ENCODE measurements around the gene CDH24.

The CDH24 gene

GRCh38 chr14:23069413-23069806, 12.1 kb upstream of the CDH24 start:
- H3K4me1 ChIP-seq (ENCODE audit: control insufficient read depth, insufficient read depth, low read length): peaks cover 37% of the 10 kb centered on the region
- H3K4me3 ChIP-seq (ENCODE audit: low read length): peak overlapping the region; percentile 37
- peak overlapping the region; percentile 71 for H3K4me2 ChIP-seq (ENCODE audit: low read length)
- H3K36me3 ChIP-seq (ENCODE audit: insufficient read depth, low read length): peaks cover 58% of the 10 kb centered on the region
- no peaks in the 10 kb centered on the region for H3K27me3 ChIP-seq (ENCODE audit: control insufficient read depth, insufficient read depth, low read length)
- H3K9ac ChIP-seq (ENCODE audit: low read depth, low read length): no peak overlapping the region
- no peaks in the 10 kb centered on the region for H3K9me3 ChIP-seq (replicated peaks; ENCODE audit: low read length)

- Histone ChIP-seq H3K4me1 (ENCODE audit: control insufficient read depth, insufficient read depth, low read length) (peaks cover 37% of the 10 kb centered on the region), H3K27me3 (ENCODE audit: control insufficient read depth, insufficient read depth, low read length) (no peaks in the 10 kb centered on the region), H3K36me3 (ENCODE audit: insufficient read depth, low read length) (peaks cover 58% of the 10 kb centered on the region), H3K4me3 (ENCODE audit: low read length) (no peak overlapping the region), H3K4me2 (ENCODE audit: low read length) (peak overlapping the region; percentile 71), H3K9ac (ENCODE audit: low read depth, low read length) (no peak overlapping the region), H3K9me3 (replicated peaks; ENCODE audit: low read length) (no peaks in the 10 kb centered on the region)
These were observed 11.6 kb upstream of the CDH24 start for GRCh38 chr14:23068789-23069412.

GRCh38 chr14:23067847-23068788, 10.8 kb upstream of the CDH24 start:
- Histone ChIP-seq H3K9ac (ENCODE audit: low read depth, low read length) (no peak overlapping the region), H3K4me2 (ENCODE audit: low read length) (peak overlapping the region; percentile 69), H3K4me1 (ENCODE audit: control insufficient read depth, insufficient read depth, low read length) (peaks cover 37% of the 10 kb centered on the region), H3K36me3 (ENCODE audit: insufficient read depth, low read length) (peaks cover 62% of the 10 kb centered on the region), H3K4me3 (ENCODE audit: low read length) (no peak overlapping the region), H3K9me3 (replicated peaks; ENCODE audit: low read length) (no peaks in the 10 kb centered on the region), H3K27me3 (ENCODE audit: control insufficient read depth, insufficient read depth, low read length) (no peaks in the 10 kb centered on the region)

- Histone ChIP-seq H3K9ac (ENCODE audit: low read depth, low read length) (no peak overlapping the region), H3K4me1 (ENCODE audit: control insufficient read depth, insufficient read depth, low read length) (peaks cover 44% of the 10 kb centered on the region), H3K4me2 (ENCODE audit: low read length) (no peak overlapping the region), H3K36me3 (ENCODE audit: insufficient read depth, low read length) (peaks cover 62% of the 10 kb centered on the region), H3K27me3 (ENCODE audit: control insufficient read depth, insufficient read depth, low read length) (no peaks in the 10 kb centered on the region), H3K9me3 (replicated peaks; ENCODE audit: low read length) (no peaks in the 10 kb centered on the region), H3K4me3 (ENCODE audit: low read length) (no peak overlapping the region)
These were observed 9.8 kb upstream of the CDH24 start for GRCh38 chr14:23066855-23067744.

GRCh38 chr14:23066368-23066767, 9.0 kb upstream of the CDH24 start:
- peak overlapping the region; percentile 8 for H3K4me2 ChIP-seq (ENCODE audit: low read length)
- no peak overlapping the region for H3K9ac ChIP-seq (ENCODE audit: low read depth, low read length)
- no peak overlapping the region for H3K4me3 ChIP-seq (ENCODE audit: low read length)
- peaks cover 61% of the 10 kb centered on the region for H3K36me3 ChIP-seq (ENCODE audit: insufficient read depth, low read length)
- H3K9me3 ChIP-seq (replicated peaks; ENCODE audit: low read length): no peaks in the 10 kb centered on the region
- H3K27me3 ChIP-seq (ENCODE audit: control insufficient read depth, insufficient read depth, low read length): no peaks in the 10 kb centered on the region
- H3K4me1 ChIP-seq (ENCODE audit: control insufficient read depth, insufficient read depth, low read length): peaks cover 42% of the 10 kb centered on the region

GRCh38 chr14:23063601-23064000, 6.3 kb upstream of the CDH24 start:
- peaks cover 23% of the 10 kb centered on the region for H3K4me1 ChIP-seq (ENCODE audit: control insufficient read depth, insufficient read depth, low read length)
- H3K27me3 ChIP-seq (ENCODE audit: control insufficient read depth, insufficient read depth, low read length): no peaks in the 10 kb centered on the region
- no peak overlapping the region for H3K4me2 ChIP-seq (ENCODE audit: low read length)
- H3K4me3 ChIP-seq (ENCODE audit: low read length): no peak overlapping the region
- H3K9ac ChIP-seq (ENCODE audit: low read depth, low read length): no peak overlapping the region
- H3K36me3 ChIP-seq (ENCODE audit: insufficient read depth, low read length): peaks cover 81% of the 10 kb centered on the region
- H3K9me3 ChIP-seq (replicated peaks; ENCODE audit: low read length): no peaks in the 10 kb centered on the region

- H3K27me3 ChIP-seq (ENCODE audit: control insufficient read depth, insufficient read depth, low read length): no peaks in the 10 kb centered on the region
- peaks cover 23% of the 10 kb centered on the region for H3K4me1 ChIP-seq (ENCODE audit: control insufficient read depth, insufficient read depth, low read length)
- peak overlapping the region; percentile 38 for H3K4me2 ChIP-seq (ENCODE audit: low read length)
- peaks cover 69% of the 10 kb centered on the region for H3K36me3 ChIP-seq (ENCODE audit: insufficient read depth, low read length)
- H3K9me3 ChIP-seq (replicated peaks; ENCODE audit: low read length): no peaks in the 10 kb centered on the region
- H3K9ac ChIP-seq (ENCODE audit: low read depth, low read length): no peak overlapping the region
- no peak overlapping the region for H3K4me3 ChIP-seq (ENCODE audit: low read length)
These were observed 4.7 kb upstream of the CDH24 start for GRCh38 chr14:23062002-23062401.

- Histone ChIP-seq H3K27me3 (ENCODE audit: control insufficient read depth, insufficient read depth, low read length) (no peaks in the 10 kb centered on the region), H3K9me3 (replicated peaks; ENCODE audit: low read length) (no peaks in the 10 kb centered on the region), H3K4me1 (ENCODE audit: control insufficient read depth, insufficient read depth, low read length) (peaks cover 37% of the 10 kb centered on the region), H3K4me2 (ENCODE audit: low read length) (no peak overlapping the region), H3K9ac (ENCODE audit: low read depth, low read length) (no peak overlapping the region), H3K4me3 (ENCODE audit: low read length) (no peak overlapping the region), H3K36me3 (ENCODE audit: insufficient read depth, low read length) (peaks cover 57% of the 10 kb centered on the region)
These were observed 3.4 kb upstream of the CDH24 start for GRCh38 chr14:23060536-23061260.

GRCh38 chr14:23058654-23059504, 1.6 kb upstream of the CDH24 start:
- peaks cover 40% of the 10 kb centered on the region for H3K36me3 ChIP-seq (ENCODE audit: insufficient read depth, low read length)
- H3K27me3 ChIP-seq (ENCODE audit: control insufficient read depth, insufficient read depth, low read length): no peaks in the 10 kb centered on the region
- H3K9me3 ChIP-seq (replicated peaks; ENCODE audit: low read length): no peaks in the 10 kb centered on the region
- H3K4me3 ChIP-seq (ENCODE audit: low read length): no peak overlapping the region
- H3K9ac ChIP-seq (ENCODE audit: low read depth, low read length): no peak overlapping the region
- H3K4me1 ChIP-seq (ENCODE audit: control insufficient read depth, insufficient read depth, low read length): peaks cover 39% of the 10 kb centered on the region
- no peak overlapping the region for H3K4me2 ChIP-seq (ENCODE audit: low read length)
